Left renal pelvis (tissue), 4 donors: ENCODE data around the gene TYW1. TPM values are rescaled to one million over a fixed set of nuclear protein-coding genes. Genes with fewer than 3 reads are reported as not detected.
"Not testable (repeated sequence)": the region's sequence is repeated elsewhere in the genome, so short reads cannot be mapped to it uniquely, and the experiment has no call there.

Source experiments
- DNase-seq, 4 donors: peaks; one replicate each; pipeline ENCODE4 v3.0.0-alpha.2; 2013; ENCODE audit warnings: low read depth in 4 of 4, low spot score in 3 of 4
- polyA plus RNA-seq, 4 donors: library from polyadenylated mRNA; unstranded; fragments of 120-200 nt; gene quantifications; one replicate each; pipeline ENCODE4 v1.2.1, GENCODE V29; 2013; ENCODE audit not compliant: insufficient read length in 4 of 4

The TYW1 gene, protein sequence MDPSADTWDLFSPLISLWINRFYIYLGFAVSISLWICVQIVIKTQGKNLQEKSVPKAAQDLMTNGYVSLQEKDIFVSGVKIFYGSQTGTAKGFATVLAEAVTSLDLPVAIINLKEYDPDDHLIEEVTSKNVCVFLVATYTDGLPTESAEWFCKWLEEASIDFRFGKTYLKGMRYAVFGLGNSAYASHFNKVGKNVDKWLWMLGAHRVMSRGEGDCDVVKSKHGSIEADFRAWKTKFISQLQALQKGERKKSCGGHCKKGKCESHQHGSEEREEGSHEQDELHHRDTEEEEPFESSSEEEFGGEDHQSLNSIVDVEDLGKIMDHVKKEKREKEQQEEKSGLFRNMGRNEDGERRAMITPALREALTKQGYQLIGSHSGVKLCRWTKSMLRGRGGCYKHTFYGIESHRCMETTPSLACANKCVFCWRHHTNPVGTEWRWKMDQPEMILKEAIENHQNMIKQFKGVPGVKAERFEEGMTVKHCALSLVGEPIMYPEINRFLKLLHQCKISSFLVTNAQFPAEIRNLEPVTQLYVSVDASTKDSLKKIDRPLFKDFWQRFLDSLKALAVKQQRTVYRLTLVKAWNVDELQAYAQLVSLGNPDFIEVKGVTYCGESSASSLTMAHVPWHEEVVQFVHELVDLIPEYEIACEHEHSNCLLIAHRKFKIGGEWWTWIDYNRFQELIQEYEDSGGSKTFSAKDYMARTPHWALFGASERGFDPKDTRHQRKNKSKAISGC
- 10 to 100 TPM; 18.5 to 24.9 (median 23.3) TPM for polyA plus RNA-seq

DNA sequence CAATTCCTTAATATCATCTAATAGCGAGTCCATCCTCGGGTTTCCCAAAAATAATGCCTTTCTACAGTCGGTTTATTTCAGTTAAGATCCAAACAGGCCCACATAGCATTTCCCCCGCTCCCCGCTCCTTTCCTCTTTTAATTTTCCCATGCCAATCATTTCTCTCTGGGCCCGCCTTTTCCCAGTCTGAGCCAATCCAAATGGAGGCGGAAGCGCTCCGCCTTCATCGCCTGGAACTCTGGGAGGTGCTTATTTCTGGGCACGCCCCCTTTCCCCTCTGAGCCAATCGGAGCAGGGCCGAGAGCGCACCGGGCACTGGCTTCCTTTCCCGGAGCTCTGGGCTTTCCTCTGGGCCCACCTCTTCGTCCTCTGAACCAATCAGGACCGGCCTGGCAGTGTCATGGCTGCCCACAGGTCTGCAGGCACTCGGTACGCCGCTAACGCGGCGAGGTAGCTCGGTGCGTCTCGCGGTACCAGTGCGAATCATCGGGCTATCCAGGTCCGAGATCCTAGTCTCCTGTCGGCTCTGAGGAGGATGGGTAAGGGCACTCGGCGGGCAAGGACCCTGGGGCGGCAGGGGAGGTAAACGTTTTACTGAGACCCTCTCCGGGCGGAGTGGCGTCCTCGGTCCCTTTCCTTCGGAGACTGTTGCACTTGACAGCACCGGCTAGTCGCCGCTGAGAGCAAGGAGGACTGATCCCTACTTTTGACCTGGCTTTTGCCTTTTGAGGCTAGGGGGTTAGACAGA lies at the start of gene TYW1:
Gene TYW1 (plus strand): TSS at position 390 of the 748 bp plus-strand sequence. CDS start 146 bp downstream, at position 536.
- peak; percentile 95 to 97 (median 96) for DNase-seq

DNA sequence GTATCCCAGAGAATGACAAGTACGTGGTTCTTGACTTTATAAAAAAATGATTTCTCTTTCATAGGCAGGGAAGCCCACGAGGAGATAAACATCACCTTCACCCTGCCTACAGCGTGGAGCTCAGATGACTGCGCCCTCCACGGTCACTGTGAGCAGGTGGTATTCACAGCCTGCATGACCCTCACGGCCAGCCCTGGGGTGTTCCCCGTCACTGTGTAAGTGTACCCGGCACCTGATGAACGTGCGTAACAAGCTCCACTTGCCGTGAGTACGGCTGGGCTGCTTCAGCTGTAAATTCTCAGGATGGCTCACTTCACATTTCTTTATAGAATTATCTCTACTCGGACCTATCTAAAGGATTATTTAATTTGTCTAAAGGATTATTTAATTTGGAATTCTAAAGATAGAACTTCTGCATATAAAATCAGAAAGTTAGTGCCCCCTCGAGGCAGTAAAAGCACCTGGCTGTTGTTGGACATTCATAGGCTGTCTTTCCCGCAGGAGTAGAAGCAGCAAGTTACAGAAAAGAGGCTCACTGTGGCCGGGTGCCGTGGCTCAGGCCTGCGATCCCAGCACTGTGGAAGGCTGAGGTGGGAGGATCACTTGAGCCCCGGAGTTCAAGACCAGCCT lies 48.0 kb upstream of the TYW1 start:
- DNase-seq, result no peak

DNA sequence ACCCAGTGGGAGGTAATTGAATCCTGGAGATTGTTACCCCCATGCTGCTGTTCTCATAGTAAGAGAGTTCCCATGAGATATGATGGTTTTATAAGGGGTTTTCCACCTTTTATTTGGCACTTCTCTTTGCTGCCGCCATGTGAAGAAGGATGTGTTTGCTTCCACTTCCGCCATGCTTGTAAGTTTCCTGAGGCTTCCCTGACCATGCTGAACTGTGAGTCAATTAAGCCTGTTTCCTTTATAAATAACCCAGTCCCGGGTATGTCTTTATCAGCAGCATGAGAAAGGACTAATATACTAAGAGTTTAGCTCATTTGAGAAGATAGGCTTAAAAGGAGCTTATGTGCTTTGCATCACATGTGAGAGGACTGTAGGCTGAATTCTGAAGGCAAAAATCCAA lies 46.3 kb upstream of the TYW1 start:
- DNase-seq, result no peak

DNA sequence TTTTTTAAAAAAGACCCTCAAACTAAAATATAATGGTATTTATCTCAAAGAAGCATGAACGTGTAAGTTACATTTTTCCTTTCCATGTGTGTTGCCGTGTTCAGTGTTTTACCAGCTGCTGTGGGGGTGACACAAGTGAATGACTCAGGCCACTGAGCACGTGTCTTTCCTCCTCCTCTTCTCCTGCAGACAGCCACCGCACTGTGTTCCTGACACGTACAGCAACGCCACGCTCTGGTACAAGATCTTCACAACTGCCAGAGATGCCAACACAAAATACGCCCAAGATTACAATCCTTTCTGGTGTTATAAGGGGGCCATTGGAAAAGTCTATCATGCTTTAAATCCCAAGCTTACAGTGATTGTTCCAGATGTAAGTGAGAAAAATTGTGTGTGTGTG lies 45.9 kb upstream of the TYW1 start:
- DNase-seq, result no peak

DNA sequence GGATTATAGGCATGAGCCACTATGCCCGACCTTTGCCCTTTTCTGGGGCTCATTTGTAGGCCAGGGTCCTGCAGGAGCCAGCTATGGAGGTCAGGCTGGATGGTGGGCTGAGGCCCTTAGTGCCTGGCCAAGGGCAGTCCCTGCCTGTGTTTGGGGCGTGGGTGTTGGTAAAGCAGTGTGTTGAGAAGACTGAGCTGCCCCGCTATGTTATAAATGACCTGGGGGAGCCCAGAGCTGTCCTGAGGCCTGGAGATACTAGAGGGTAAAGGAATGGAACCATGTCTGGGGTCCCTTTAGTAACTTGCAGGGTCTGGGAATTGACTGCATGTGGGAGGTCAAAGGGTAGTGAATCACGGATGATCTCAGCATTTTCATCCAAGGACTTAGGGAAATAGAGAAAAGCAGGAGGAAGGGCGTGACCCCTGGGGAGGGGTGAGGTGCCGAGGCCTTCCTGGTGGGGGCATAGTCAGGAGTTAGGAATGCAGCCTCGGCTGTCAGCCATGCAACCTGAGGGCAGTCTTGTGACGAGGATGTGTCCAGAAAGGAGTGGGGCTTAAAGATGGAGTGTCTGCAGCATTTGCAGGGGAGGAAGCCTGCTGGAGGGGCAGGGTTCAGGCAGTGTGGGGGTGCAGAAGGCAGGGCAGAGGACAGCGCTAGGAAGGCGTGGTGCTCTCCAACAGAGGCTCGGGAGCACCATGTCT lies 44.1 kb upstream of the TYW1 start:
- DNase-seq, result no peak

DNA sequence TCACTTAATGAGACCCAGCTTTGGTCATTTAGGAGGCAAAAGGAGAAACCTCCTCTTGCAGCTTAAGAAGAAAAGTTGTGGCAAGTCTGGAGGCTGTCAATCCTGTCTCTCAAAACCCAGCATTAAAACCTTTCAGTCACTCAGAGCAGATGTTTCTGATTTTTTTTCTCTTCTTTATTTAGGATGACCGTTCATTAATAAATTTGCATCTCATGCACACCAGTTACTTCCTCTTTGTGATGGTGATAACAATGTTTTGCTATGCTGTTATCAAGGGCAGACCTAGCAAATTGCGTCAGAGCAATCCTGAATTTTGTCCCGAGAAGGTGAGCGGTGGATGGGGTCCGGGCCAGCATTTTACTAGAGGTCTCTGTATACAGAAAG lies 43.6 kb upstream of the TYW1 start:
- DNase-seq, result no peak

DNA sequence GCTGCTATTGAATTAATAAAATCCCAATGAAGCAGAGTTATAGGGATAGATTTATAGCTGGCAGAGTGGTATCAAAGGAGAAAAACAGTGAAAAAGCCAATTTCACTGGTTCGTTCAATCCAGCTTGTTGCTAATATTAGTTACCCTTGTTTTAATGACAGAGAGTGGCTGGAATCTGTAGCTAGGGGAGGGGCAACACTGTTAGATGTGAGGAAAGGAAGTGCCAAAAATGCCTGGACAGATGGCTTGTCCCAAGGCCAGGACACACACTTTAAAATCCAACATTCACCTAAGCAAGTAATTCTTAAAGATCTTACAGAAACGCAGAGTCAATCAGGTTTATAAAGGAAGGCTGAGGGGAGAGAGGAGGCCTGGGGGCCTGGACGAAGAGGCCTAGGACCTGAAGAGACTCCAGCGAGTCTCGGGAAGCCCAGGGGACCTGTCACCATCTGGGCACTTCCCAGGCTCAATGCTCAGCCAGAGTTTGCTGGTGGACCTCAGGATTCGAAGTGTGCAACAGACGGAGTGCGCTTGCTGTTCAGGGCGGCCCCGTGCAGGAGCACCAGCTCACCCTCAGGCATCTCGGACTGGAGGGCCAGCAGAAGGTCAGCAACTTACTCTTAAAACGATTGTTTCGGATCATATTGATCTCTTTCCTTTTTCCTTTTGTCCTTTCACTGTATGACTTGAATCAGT lies 38.9 kb upstream of the TYW1 start:
- DNase-seq, result no peak

DNA sequence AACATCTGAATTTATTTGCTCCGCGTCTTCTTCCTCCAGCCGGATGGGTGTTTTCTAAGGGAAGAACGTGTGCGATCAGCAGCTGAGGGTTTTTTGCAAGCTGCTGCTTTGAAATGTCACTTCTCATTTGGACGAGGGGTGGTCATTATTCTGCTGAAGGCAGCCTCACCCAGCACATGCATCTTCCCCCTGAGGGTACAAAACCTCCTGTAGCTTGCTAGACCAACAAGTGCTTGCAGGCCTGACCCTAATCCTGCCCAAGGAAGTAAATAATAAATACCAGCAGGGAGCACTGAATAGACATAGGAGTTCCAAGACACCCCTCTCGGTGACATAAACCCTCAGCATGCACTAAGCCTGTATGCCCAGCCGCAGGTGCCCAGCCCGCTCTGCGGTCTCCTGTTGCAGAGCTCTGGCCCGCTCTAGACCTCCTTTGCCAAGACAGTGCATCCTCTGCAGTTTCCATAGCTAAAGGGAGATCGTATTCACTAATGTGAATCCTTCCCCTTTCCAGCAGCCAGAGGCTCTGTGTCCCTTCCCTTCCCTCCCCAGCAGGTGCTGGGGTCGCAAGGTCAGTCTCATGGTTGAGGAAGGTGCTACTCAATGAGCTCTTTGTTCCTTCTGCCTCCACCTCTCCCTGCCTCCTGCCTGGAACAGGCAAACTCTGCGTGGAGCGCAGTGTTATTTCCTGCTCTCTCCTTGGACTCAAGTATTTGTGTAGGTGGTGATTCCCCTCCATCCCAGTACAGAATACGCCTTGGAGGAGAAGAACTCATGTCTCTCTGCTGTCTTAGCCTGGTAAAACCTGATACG lies 37.9 kb upstream of the TYW1 start:
- no peak for DNase-seq

DNA sequence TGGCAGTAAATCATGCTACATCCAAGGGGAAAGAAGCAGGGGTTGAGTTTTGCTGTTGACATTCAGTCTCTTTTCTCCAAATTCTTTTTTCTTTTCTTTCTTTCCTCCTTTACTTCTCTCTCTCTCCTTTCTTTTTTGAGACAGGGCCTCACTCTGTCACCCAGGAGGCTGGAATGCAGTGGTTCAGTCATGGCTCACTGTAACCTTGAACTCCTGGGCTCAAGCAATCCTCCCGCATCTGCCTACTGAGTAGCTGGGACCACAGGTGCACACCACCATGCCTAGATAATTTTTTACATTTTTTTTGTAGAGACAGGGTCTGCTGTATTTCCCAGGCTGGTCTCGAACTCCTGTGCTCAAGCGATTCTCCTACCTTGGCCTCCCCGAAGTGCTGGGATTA lies 36.4 kb upstream of the TYW1 start:
- DNase-seq, result no peak

DNA sequence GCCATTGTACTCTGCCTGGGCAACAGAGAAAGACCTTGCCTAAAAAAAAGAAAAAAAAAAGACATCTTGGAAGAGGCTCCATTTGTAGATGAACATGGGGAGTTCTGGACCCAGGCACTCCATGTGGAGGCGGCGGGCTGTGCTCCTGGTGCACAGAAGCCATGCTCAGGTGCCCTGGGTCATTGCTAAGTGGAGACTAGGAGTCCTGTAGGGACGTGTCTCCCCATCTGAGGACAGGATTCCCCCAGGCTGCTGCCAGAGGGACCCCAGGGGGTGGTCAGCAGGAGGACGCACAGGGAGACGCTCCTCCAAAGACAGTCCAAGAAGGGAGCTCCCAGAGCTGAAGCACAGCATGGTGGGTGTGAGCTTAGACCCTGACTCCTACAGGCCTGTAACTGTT lies 35.5 kb upstream of the TYW1 start:
- DNase-seq, result no peak

DNA sequence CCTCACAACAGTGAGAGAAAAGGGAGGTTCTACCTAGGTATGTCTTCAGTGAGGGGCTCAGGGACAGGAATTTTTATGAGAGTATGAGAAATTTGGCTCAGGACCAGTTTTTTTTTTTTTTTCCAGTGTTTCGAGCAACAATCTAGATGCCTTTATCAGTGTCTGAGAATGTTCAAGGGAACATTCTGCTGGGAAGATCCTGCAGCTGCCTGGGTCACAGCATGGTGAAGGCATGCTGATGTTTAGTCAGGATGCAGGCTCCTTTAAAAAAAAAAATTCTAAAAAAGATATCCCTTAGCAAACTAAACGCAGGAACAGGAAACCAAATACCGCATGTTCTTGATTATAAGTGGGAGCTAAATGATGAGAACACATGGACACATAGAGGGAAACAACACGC lies 32.2 kb upstream of the TYW1 start:
- DNase-seq, result no peak

DNA sequence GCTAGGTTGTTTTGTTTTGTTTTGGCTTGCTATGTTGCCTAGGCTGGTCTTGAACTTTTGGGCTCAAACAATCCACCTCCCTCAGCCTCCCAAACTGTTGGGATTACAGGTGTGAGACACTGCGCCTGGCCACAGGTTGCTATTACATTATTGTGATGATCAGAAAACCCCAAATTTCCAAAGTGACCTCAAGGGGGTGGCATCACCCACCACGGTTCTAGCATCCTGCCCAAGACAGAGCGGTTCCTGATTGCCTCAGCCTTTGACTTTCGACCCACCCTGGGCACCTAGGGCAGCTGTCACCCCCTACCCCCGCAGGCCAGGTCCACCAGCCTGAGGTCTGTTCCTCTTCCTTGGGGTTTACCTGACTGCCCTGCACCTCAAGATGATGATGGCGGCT lies 29.6 kb upstream of the TYW1 start:
- DNase-seq, result no peak

DNA sequence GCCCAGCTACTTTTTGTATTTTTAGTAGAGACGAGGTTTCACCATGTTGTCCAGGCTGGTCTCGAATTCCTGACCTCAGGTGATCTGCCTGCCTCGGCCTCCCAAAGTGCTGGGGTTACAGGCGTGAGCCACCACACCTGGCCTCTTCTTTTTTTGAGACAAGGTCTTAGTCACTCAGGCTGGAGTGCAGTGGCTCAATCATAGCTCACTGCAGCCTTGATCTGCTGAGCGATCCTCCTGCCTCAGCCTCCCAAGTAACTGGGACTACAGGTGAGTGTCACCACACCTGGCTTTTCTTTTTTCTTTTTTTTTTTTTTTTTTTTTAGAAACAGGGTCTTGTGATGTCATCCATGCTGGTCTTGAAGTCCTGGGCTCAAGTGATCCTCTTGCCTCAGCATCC lies 27.6 kb upstream of the TYW1 start:
- not testable (repeated sequence) for DNase-seq

DNA sequence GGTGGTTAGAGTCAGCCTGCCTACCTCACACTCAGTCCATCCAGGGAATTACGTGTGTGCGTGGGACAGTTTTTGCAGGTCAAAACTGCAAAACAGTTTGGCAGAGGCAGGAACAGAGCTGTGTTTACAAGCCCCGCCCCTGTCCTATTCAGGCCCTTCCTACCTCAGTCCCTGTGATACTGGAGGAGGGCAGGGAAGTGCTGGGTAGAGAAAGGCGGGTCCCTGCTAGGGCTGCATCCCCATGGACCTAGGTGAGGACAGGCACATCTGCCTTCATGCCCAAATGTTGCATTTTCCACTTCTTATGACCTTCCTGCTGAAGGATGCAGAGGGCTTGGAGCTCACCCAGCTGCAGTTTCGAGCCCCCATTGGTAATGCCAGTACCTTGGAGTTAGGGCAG lies 26.3 kb upstream of the TYW1 start:
- DNase-seq, result no peak

DNA sequence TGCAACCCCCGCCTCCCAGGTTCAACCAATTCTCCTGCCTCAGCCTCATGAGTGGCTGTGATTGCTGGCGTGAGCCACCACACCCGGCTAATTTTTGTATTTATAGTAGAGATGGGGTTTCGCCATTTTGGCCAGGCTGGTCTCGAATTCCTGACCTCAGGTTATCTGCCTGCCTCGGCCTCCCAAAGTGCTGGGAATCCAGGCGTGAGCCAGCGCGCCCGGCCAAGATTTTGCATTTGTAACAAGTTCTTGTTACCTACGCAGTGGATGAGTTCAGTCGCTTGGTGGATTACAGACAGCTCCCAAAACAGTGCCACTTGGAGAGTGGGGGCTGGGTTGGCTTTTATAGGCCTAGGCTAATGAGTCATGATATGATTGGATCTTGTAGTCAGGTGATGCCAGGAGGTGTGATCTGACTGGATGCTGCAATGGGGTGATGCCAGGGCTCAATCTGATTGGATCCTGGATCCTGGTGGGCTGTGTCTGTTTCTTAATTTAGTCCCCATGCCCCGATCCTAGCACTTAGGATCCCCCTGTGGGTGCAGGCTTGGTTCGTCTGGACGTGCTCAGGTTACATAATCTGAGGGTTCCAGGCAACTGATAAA lies 21.5 kb upstream of the TYW1 start:
- DNase-seq, result no peak

DNA sequence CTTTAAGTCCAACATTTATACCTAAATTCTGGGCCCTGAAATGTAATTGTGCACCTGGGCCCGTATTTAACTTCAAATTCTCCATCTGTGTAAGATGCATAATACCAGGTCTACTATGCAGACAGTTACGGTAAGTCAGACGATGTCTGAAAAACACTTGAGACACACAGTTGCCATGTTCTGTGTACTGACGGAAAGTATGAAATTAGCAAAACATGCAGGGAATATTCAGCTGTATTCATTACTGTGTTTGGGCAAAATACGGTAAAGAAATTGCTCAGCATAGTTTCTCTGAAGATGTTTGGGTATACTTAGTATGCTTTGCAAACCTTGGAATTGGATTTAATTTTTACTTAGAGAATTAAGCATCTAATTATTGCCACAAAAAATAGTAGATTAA lies 18.3 kb upstream of the TYW1 start:
- DNase-seq, result not testable (repeated sequence)

DNA sequence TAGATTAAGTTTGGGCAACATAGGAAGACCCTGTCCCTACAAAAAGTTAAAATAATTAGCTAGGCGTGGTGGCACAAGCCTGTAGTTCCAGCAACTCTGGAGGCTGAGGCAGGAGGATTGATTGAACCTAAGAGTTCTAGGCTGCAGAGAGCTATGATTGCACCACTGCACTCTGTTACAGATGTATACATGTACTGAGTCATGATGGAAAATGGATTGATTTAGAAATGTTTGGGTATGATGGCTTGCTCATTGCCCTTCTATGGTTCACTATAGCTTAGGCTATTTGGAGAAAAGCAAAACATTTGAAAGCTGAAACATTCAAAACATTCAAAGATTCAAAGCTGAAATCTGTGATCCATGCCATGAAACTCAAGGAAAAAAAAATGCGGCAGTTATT lies 17.6 kb upstream of the TYW1 start:
- not testable (repeated sequence) for DNase-seq

DNA sequence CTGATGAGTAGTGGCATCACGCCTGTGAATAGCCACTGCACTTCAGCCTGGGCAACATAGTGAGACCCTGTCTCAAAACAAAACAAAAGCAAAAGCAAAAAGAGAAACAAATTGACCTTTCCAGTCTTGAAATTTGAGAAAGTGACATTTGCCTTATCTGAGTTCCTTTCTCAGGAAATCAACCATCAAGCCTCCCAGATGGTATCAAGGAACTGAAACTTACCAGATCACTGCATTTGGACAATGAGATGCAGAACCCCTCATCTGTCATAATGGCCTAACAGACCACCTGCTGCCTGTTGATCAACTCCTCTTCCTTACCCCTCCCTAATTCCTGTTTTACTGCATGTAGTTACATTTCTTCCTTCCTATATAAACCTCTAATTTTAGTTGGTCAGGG lies 16.3 kb upstream of the TYW1 start:
- DNase-seq, result not testable (repeated sequence)
